Activated naive CD8-positive, alpha-beta T cell (primary cell): ENCODE results near the gene MZF1.
A peak's percentile ranks its signal among the peaks of the same experiment; 100 is the strongest.

Experiments used
- H3K27ac Mint-ChIP-seq: one replicate; pipeline ENCODE4 v1.8.0; 2021; ENCODE audit warnings: mixed read lengths
- H3K27me3 Mint-ChIP-seq: one replicate; pipeline ENCODE4 v1.8.0; 2021; ENCODE audit warnings: mixed read lengths
- H3K36me3 Mint-ChIP-seq: one replicate; pipeline ENCODE4 v1.8.0; 2021; ENCODE audit warnings: mixed read lengths
- H3K4me1 Mint-ChIP-seq: one replicate; pipeline ENCODE4 v1.8.0; 2021; ENCODE audit warnings: low read depth, mixed read lengths
- H3K4me3 Mint-ChIP-seq: one replicate; pipeline ENCODE4 v1.8.0; 2021; ENCODE audit warnings: mild to moderate bottlenecking, mixed read lengths
- H3K9me3 Mint-ChIP-seq: one replicate; pipeline ENCODE4 v1.8.0; 2021; ENCODE audit warnings: low read depth, mixed read lengths

Gene MZF1

GRCh38 chr19:58518256-58519086 lies 54.7 kb downstream of the MZF1 start:
- Mint-ChIP-seq H3K27me3 (no peaks in the 10 kb centered on the region), H3K4me3 (peak overlapping the region; percentile 97), H3K27ac (peak overlapping the region; percentile 97), H3K4me1 (peaks cover 52% of the 10 kb centered on the region), H3K9me3 (no peaks in the 10 kb centered on the region), H3K36me3 (no peaks in the 10 kb centered on the region)

GRCh38 chr19:58516964-58517833 lies 55.9 kb downstream of the MZF1 start:
- Mint-ChIP-seq H3K36me3 (no peaks in the 10 kb centered on the region), H3K27ac (no peak overlapping the region), H3K4me1 (peaks cover 52% of the 10 kb centered on the region), H3K4me3 (peak overlapping the region; percentile 20), H3K9me3 (no peaks in the 10 kb centered on the region), H3K27me3 (no peaks in the 10 kb centered on the region)

- peak overlapping the region; percentile 89 for H3K4me3 Mint-ChIP-seq
- H3K36me3 Mint-ChIP-seq, result no peaks in the 10 kb centered on the region
- no peaks in the 10 kb centered on the region for H3K27me3 Mint-ChIP-seq
- H3K27ac Mint-ChIP-seq, result no peak overlapping the region
- H3K9me3 Mint-ChIP-seq, result no peaks in the 10 kb centered on the region
- H3K4me1 Mint-ChIP-seq, result peaks cover 51% of the 10 kb centered on the region
These were observed 56.8 kb downstream of the MZF1 start for GRCh38 chr19:58516246-58516836.

GRCh38 chr19:58515259-58515658 lies 57.9 kb downstream of the MZF1 start:
- Mint-ChIP-seq H3K27ac (peak overlapping the region; percentile 76), H3K4me3 (peak overlapping the region; percentile 89), H3K4me1 (peaks cover 45% of the 10 kb centered on the region), H3K36me3 (no peaks in the 10 kb centered on the region), H3K27me3 (no peaks in the 10 kb centered on the region), H3K9me3 (no peaks in the 10 kb centered on the region)

GRCh38 chr19:58514564-58515022 lies 58.5 kb downstream of the MZF1 start:
- Mint-ChIP-seq H3K27ac (peak overlapping the region; percentile 83), H3K36me3 (no peaks in the 10 kb centered on the region), H3K4me3 (peak overlapping the region; percentile 89), H3K4me1 (peaks cover 39% of the 10 kb centered on the region), H3K9me3 (no peaks in the 10 kb centered on the region), H3K27me3 (no peaks in the 10 kb centered on the region)

- peaks cover 35% of the 10 kb centered on the region for H3K4me1 Mint-ChIP-seq
- no peaks in the 10 kb centered on the region for H3K36me3 Mint-ChIP-seq
- peak overlapping the region; percentile 90 for H3K27ac Mint-ChIP-seq
These were observed 59.2 kb downstream of the MZF1 start for GRCh38 chr19:58513694-58514563.

DNA sequence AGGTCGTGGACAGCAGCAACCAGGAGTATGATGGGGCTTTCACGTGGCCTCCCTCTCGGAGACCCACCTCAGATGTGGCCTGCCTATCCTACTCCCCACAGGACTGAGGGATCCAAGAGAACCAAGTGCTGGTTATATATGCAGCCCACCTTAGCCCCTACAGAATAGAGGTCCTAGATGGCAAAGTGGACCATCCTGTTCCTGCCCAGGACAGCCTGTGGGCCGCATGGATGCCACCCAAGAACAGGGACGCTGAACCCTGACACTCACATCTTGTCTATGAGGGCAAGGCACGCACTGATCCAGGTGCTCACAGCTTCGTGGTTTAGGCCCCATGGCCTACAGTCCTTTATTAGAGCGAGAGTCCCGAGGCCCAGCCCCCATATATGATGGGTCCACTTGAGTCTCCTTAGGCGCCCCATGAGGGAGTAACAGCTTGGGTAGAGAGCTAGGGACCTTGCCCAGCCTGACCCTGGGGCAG lies 59.9 kb downstream of the MZF1 start:
- Mint-ChIP-seq H3K4me3 (no peak overlapping the region), H3K4me1 (peaks cover 29% of the 10 kb centered on the region), H3K27me3 (no peaks in the 10 kb centered on the region), H3K27ac (peak overlapping the region; percentile 84), H3K36me3 (no peaks in the 10 kb centered on the region), H3K9me3 (no peaks in the 10 kb centered on the region)

More at GRCh38 chr19:58513694-58514563, 59.2 kb downstream of the MZF1 start:
- Mint-ChIP-seq H3K4me3 (peak overlapping the region; percentile 89), H3K27me3 (no peaks in the 10 kb centered on the region), H3K9me3 (no peaks in the 10 kb centered on the region)
